K562 (cell line): ENCODE measurements around the gene SF3A2. TPM values are rescaled to one million over a fixed set of nuclear protein-coding genes. Genes with fewer than 3 reads are reported as not detected.

Experiments used
- AFF1 ChIP-seq, 2 experiments: fragments of 450-650 bp; IDR thresholded peaks; 2 replicates each; pipeline ENCODE4 v1.6.1; 2018; ENCODE audit warnings: mild to moderate bottlenecking in 2 of 2, low read depth in 1 of 2; ENCODE audit not compliant: partially characterized antibody in 2 of 2
- ARID3A ChIP-seq: IDR thresholded peaks from 2 replicates; pipeline ENCODE4 v1.6.1; 2012; ENCODE audit warnings: low read depth, low read length, improper control_type of control experiment, borderline replicate concordance
- CEBPG ChIP-seq, 3 experiments: fragments of 200-800 bp in 1 of 3; sonication (Bioruptor generic) in 1 of 3; sonication (generic) in 1 of 3; formaldehyde crosslinking in 1 of 3; IDR thresholded peaks in 2 of 3; conservative IDR thresholded peaks in 1 of 3; 2 replicates each; pipeline versions ENCODE4 v1.6.1 to v1.8.0; 2016 to 2022; ENCODE audit warnings: missing compliant biosample characterization in 2 of 3, missing genetic modification characterization in 2 of 3, mild to moderate bottlenecking in 1 of 3, missing genetic modification reagents in 1 of 3
- PBX2 ChIP-seq, 2 experiments: IDR thresholded peaks in 1 of 2; conservative IDR thresholded peaks in 1 of 2; 2 replicates each; pipeline ENCODE4 v1.6.1; 2016; ENCODE audit warnings: low read depth in 2 of 2, mild to moderate bottlenecking in 1 of 2, missing compliant biosample characterization in 1 of 2, missing genetic modification characterization in 1 of 2, moderate library complexity in 1 of 2
- SNAPC5 ChIP-seq: fragments of 250-450 bp; sonication (Bioruptor Pico); IDR thresholded peaks from 2 replicates; pipeline ENCODE4 v1.8.0; 2021; ENCODE audit warnings: moderate library complexity, mild to moderate bottlenecking, inconsistent platforms
- SUPT5H ChIP-seq: fragments of 450-650 bp; IDR thresholded peaks from 2 replicates; pipeline ENCODE4 v1.6.1; 2016
- THAP12 ChIP-seq: fragments of 250-450 bp; sonication (Bioruptor Pico); IDR thresholded peaks from 2 replicates; pipeline ENCODE4 v1.9.0; 2021; ENCODE audit warnings: mild to moderate bottlenecking, inconsistent platforms
- ZNF277 ChIP-seq: fragments of 250-450 bp; sonication (Bioruptor Pico); IDR thresholded peaks from 2 replicates; pipeline ENCODE4 v1.8.0; 2022; ENCODE audit warnings: inconsistent platforms, mild to moderate bottlenecking, moderate library complexity, borderline replicate concordance
- ZNF408 ChIP-seq: fragments of 250-450 bp; sonication (Bioruptor Pico); IDR thresholded peaks from 2 replicates; pipeline ENCODE4 v1.4.0; 2020; ENCODE audit warnings: low read depth, mild to moderate bottlenecking, moderate library complexity
- ZNF77 ChIP-seq: fragments of 250-450 bp; sonication (Bioruptor Pico); IDR thresholded peaks from 2 replicates; pipeline ENCODE4 v1.5.0; 2020
- polyA plus RNA-seq, 8 experiments: library from polyadenylated mRNA; depleted of rRNA in 4 of 8; stranded (reverse) in 5 of 8; unstranded in 3 of 8; fragments of >200 nt; fragmentation: Nextera tagmentation in 2 of 8; fragmentation: Illumina TruSeq in 1 of 8; extraction: Ambion mirVana in 2 of 8; extraction: Trizol in 1 of 8; gene quantifications; 2 replicates each; pipeline versions ENCODE4 v1.2.1 to v1.2.3, GENCODE V29; 2011 to 2014; ENCODE audit warnings: inconsistent platforms in 1 of 8, missing spikeins in 1 of 8
- total RNA-seq, 7 experiments: library from RNA; depleted of rRNA in 6 of 7; stranded (reverse); fragments of >200 nt in 6 of 7; fragmentation: Illumina TruSeq in 2 of 7; extraction: Trizol in 2 of 7; gene quantifications; 2 replicates each; pipeline versions ENCODE4 v1.2.1 to v1.2.3, GENCODE V29; 2011 to 2021; ENCODE audit warnings: low replicate concordance in 1 of 7

Gene SF3A2
- total and polyA plus RNA-seq, 9 of the 15 experiments (the other 6 are each of a cell fraction or from before 2014, with no cell fraction given) = 0.17 to 194 (median 22.8) TPM

- TF ChIP-seq SUPT5H = peak; percentile 39; the same call in 1 of the 2 replicates
- no peak for TF ChIP-seq ARID3A
- no peak for TF ChIP-seq ZNF77
- TF ChIP-seq ZNF408 (CRISPR knock-in tag) = no peak
- no peak for TF ChIP-seq AFF1 (IDR thresholded peaks at IDR 0.05; ENCODE audit: low read depth in 1 of 2, partially characterized antibody in 2 of 2)
- no peak for TF ChIP-seq THAP12 (CRISPR knock-in tag)
- no peak for TF ChIP-seq SNAPC5 (CRISPR knock-in tag)
- TF ChIP-seq PBX2 (CRISPR knock-in tag; IDR thresholded peaks at IDR 0.05; ENCODE audit: low read depth) = no peak
- TF ChIP-seq PBX2 (tag; conservative IDR thresholded peaks at IDR 0.05; ENCODE audit: low read depth) = no peak
- no peak for TF ChIP-seq ZNF277
- no peak for TF ChIP-seq CEBPG (CRISPR knock-in tag; IDR thresholded peaks at IDR 0.05)
- TF ChIP-seq CEBPG (tag; conservative IDR thresholded peaks at IDR 0.05 in 1 of 2, IDR thresholded peaks at IDR 0.05 in 1 of 2) = no peak
Measured at GRCh38 chr19:2249880-2250765, 13.5 kb downstream of the SF3A2 start (continued).
